Measurements from ENCODE around the gene NANOS2.

GRCh38 chr19:45863840-45864628 is 50.5 kb downstream of the NANOS2 start, which contains the start of gene FOXA3:
- TF ChIP-seq CTCF (conservative IDR thresholded peaks at IDR 0.05; ENCODE audit: low read length) (peak; percentile 77), EZH2phosphoT487 (IDR thresholded peaks at IDR 0.05; ENCODE audit: borderline replicate concordance, low read depth, low read length) (peak; percentile 63; the same call in 1 of the 2 replicates)

Data from OCI-LY7 (cell line).